GM12878 (cell line): ENCODE measurements around the gene MELTF. TPM values are rescaled to one million over a fixed set of nuclear protein-coding genes. Genes with fewer than 3 reads are reported as not detected.
A peak's percentile ranks its signal among the peaks of the same experiment; 100 is the strongest.

Experiments
- BHLHE40 ChIP-seq, 2 experiments: fragments of 450-650 bp in 1 of 2; IDR thresholded peaks; 2 replicates each; pipeline ENCODE4 v1.6.1; 2011 to 2017; ENCODE audit warnings: low read depth in 2 of 2, borderline replicate concordance in 1 of 2, improper control_type of control experiment in 1 of 2, low read length in 1 of 2, mild to moderate bottlenecking in 1 of 2
- CREB1 ChIP-seq: IDR thresholded peaks from 2 replicates; pipeline ENCODE4 v1.6.1; 2012; ENCODE audit warnings: low read depth, mild to moderate bottlenecking, inconsistent platforms
- EP300 ChIP-seq, 2 experiments: fragments of 150-350 bp in 1 of 2; IDR thresholded peaks; 2 replicates each; pipeline ENCODE4 v1.6.1; 2011 to 2012; ENCODE audit warnings: low read depth in 2 of 2, low read length in 2 of 2, borderline replicate concordance in 1 of 2, improper control_type of control experiment in 1 of 2, inconsistent platforms in 1 of 2; ENCODE audit not compliant: control insufficient read depth in 1 of 2
- FOXK2 ChIP-seq: fragments of 450-650 bp; IDR thresholded peaks from 2 replicates; pipeline ENCODE4 v1.6.1; 2017; ENCODE audit warnings: mild to moderate bottlenecking, moderate library complexity
- GABPA ChIP-seq: IDR thresholded peaks from 2 replicates; pipeline ENCODE4 v1.6.1; 2014; ENCODE audit warnings: antibody characterized with exemption, low read depth, mild to moderate bottlenecking, inconsistent platforms
- IKZF1 ChIP-seq: fragments of 450-650 bp; conservative IDR thresholded peaks from 2 replicates; pipeline ENCODE4 v1.6.1; 2017; ENCODE audit warnings: antibody characterized with exemption, mild to moderate bottlenecking
- NBN ChIP-seq: fragments of 450-650 bp; IDR thresholded peaks from 2 replicates; pipeline ENCODE4 v1.6.1; 2016
- NFXL1 ChIP-seq: fragments of 450-650 bp; IDR thresholded peaks from 2 replicates; pipeline ENCODE4 v1.6.1; 2017; ENCODE audit warnings: antibody characterized with exemption, mild to moderate bottlenecking, borderline replicate concordance
- SUZ12 ChIP-seq: fragments of 200-600 bp; sonication (generic); IDR thresholded peaks from one replicate; pipeline ENCODE4 v1.6.1; 2018; ENCODE audit warnings: antibody characterized with exemption, mild to moderate bottlenecking; ENCODE audit not compliant: unreplicated experiment
- polyA plus RNA-seq, 11 experiments: library from polyadenylated mRNA; depleted of rRNA in 4 of 11; unstranded in 6 of 11; stranded (reverse) in 5 of 11; fragments of >200 nt; fragmentation: Nextera tagmentation in 4 of 11; fragmentation: Illumina TruSeq in 1 of 11; extraction: Ambion mirVana in 4 of 11; extraction: Trizol in 1 of 11; gene quantifications; 1 replicate in 1 of 11; 2 replicates in 10 of 11; pipeline versions ENCODE4 v1.2.1 to v1.2.3, GENCODE V29; 2011 to 2016; ENCODE audit warnings: inconsistent platforms in 2 of 11, missing spikeins in 2 of 11, low read depth in 1 of 11
- total RNA-seq, 4 experiments: library from RNA; depleted of rRNA in 3 of 4; stranded (reverse); fragments of >200 nt in 3 of 4; fragmentation: Illumina TruSeq in 1 of 4; extraction: Trizol in 1 of 4; gene quantifications; 2 replicates each; pipeline versions ENCODE4 v1.2.1 to v1.2.3, GENCODE V29; 2013 to 2021
- TF ChIP-seq, protein P1 (sequence below): fragments of 450-650 bp; IDR thresholded peaks from 2 replicates; pipeline ENCODE4 v1.6.1; 2018; ENCODE audit warnings: mild to moderate bottlenecking, low read depth, moderate library complexity; ENCODE audit not compliant: partially characterized antibody
- TF ChIP-seq, protein P2 (sequence below): IDR thresholded peaks from 2 replicates; pipeline ENCODE4 v1.6.1; 2011; ENCODE audit warnings: borderline replicate concordance, low read depth, mild to moderate bottlenecking, moderate library complexity, mixed read lengths, low read length; ENCODE audit not compliant: insufficient read depth; ENCODE audit errors: extremely low read length

Gene MELTF
- total and polyA plus RNA-seq, 10 of the 15 experiments (the other 5 are each of a cell fraction or from before 2014, with no cell fraction given): 0.55 to 49.1 (median 11.1) TPM

DNA sequence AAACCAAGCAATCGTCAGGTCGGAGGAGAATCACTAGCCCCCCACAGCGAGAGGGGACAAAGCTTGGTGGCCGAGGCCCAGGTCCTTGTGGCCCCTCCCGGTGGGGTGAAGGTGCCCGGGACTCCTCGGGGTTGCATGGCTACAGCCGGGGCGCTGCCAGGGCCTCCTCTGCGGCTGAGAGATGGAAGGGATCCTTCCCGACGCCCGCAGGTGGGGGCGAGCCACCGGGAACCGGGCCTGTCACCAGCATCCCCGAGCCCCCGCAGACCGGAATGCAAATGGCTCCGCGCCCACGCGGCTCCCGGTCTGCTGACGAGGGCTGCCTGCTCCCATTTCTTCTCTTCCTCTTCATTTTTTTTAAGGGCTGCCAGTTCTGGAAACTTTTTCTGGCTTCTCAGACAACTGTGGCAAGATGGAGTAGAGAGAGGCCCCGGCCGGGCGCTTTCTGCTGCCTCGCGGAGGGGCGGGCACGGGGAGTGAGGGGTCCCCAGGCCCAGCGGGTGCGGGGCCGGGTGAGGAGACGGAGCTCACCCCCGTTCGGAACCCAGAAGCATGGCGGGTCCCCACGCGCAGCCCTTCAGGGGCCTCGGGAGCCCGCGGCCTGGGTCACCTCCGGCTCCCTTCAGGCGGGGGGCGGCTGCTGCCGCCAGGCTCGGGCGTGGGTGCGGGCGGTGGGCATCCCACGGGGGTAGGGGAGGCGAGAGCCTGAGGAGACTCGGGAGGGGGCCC is 27.5 kb downstream of the MELTF start (continued):
- TF ChIP-seq, protein P1, sequence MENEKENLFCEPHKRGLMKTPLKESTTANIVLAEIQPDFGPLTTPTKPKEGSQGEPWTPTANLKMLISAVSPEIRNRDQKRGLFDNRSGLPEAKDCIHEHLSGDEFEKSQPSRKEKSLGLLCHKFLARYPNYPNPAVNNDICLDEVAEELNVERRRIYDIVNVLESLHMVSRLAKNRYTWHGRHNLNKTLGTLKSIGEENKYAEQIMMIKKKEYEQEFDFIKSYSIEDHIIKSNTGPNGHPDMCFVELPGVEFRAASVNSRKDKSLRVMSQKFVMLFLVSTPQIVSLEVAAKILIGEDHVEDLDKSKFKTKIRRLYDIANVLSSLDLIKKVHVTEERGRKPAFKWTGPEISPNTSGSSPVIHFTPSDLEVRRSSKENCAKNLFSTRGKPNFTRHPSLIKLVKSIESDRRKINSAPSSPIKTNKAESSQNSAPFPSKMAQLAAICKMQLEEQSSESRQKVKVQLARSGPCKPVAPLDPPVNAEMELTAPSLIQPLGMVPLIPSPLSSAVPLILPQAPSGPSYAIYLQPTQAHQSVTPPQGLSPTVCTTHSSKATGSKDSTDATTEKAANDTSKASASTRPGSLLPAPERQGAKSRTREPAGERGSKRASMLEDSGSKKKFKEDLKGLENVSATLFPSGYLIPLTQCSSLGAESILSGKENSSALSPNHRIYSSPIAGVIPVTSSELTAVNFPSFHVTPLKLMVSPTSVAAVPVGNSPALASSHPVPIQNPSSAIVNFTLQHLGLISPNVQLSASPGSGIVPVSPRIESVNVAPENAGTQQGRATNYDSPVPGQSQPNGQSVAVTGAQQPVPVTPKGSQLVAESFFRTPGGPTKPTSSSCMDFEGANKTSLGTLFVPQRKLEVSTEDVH: peak; percentile 3
- TF ChIP-seq NFXL1 (no peak), EP300 (IDR thresholded peaks at IDR 0.05; ENCODE audit: borderline replicate concordance in 1 of 2, control insufficient read depth in 1 of 2, low read depth in 2 of 2, low read length in 2 of 2) (no peak), GABPA (no peak), CREB1 (no peak), SUZ12 (no peak), NBN (no peak; the same call in 1 of the 2 replicates), FOXK2 (no peak), IKZF1 (peak; percentile 51), BHLHE40 (IDR thresholded peaks at IDR 0.05; ENCODE audit: borderline replicate concordance in 1 of 2, low read depth in 2 of 2, low read length in 1 of 2) (no peak)
- TF ChIP-seq, protein P2, sequence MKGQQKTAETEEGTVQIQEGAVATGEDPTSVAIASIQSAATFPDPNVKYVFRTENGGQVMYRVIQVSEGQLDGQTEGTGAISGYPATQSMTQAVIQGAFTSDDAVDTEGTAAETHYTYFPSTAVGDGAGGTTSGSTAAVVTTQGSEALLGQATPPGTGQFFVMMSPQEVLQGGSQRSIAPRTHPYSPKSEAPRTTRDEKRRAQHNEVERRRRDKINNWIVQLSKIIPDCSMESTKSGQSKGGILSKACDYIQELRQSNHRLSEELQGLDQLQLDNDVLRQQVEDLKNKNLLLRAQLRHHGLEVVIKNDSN: no peak
